Measurements from ENCODE around the gene RRAS2.

- TF ChIP-seq EP300 (IDR thresholded peaks at IDR 0.05) (no peak), POLR2AphosphoS5 (IDR thresholded peaks at IDR 0.05) (no peak), CTCF (IDR thresholded peaks at IDR 0.05) (no peak)
Measured at GRCh38 chr11:14248580-14248981, 110.4 kb downstream of the RRAS2 start.
